ENCODE results near the gene GALNT13. TPM values are rescaled to one million over a fixed set of nuclear protein-coding genes. Genes with fewer than 3 reads are reported as not detected.

GALNT13 gene
- 7.2 and 8.3 TPM in 2 replicates for total RNA-seq
- long read RNA-seq, full-length matches to known transcripts, result 1 of 12 reads
- long read RNA-seq, partial matches to known transcripts, result 2 of 12 reads
- long read RNA-seq, other reads (novel, unspliced or antisense), result 9 of 12 reads

- H3K36me3 Mint-ChIP-seq (ENCODE audit: insufficient read depth), result no peaks in the 10 kb centered on the region
- H3K4me3 Mint-ChIP-seq (ENCODE audit: low read depth), result peak within 1 kb of the TSS; percentile 76
- peak within 1 kb of the TSS; percentile 79 for H3K27ac Mint-ChIP-seq
- peak; percentile 65 for DNase-seq (ENCODE audit: low spot score, unreplicated experiment)
- no peak for TF ChIP-seq CTCF (IDR thresholded peaks at IDR 0.05; ENCODE audit: unreplicated experiment)
- H3K27me3 Mint-ChIP-seq, result peaks cover 46% of the 10 kb centered on the region
- H3K9me3 Mint-ChIP-seq (ENCODE audit: low read depth), result no peaks in the 10 kb centered on the region
- peaks cover 11% of the 10 kb centered on the region for H3K4me1 Mint-ChIP-seq (ENCODE audit: low read depth)
Measured at GRCh38 chr2:153871231-153872221, at the start of gene GALNT13. GALNT13 (plus strand) TSS chr2:153871922.

GRCh38 chr2:153823880-153824279 is 47.8 kb upstream of the GALNT13 start:
- Mint-ChIP-seq H3K9me3 (ENCODE audit: low read depth) (peaks cover 11% of the 10 kb centered on the region), H3K4me1 (ENCODE audit: low read depth) (no peaks in the 10 kb centered on the region), H3K27me3 (no peaks in the 10 kb centered on the region), H3K27ac (no peak overlapping the region), H3K36me3 (ENCODE audit: insufficient read depth) (peaks cover 4% of the 10 kb centered on the region), H3K4me3 (ENCODE audit: low read depth) (no peak overlapping the region)
- no peak for DNase-seq (ENCODE audit: low spot score, unreplicated experiment)
- no peak for TF ChIP-seq CTCF (IDR thresholded peaks at IDR 0.05; ENCODE audit: unreplicated experiment)

GRCh38 chr2:153828335-153828734 is 43.4 kb upstream of the GALNT13 start:
- no peak overlapping the region for H3K4me3 Mint-ChIP-seq (ENCODE audit: low read depth)
- H3K4me1 Mint-ChIP-seq (ENCODE audit: low read depth), result no peaks in the 10 kb centered on the region
- H3K27me3 Mint-ChIP-seq, result no peaks in the 10 kb centered on the region
- peaks cover 5% of the 10 kb centered on the region for H3K36me3 Mint-ChIP-seq (ENCODE audit: insufficient read depth)
- no peak for TF ChIP-seq CTCF (IDR thresholded peaks at IDR 0.05; ENCODE audit: unreplicated experiment)
- no peak for DNase-seq (ENCODE audit: low spot score, unreplicated experiment)
- H3K9me3 Mint-ChIP-seq (ENCODE audit: low read depth), result peaks cover 14% of the 10 kb centered on the region
- H3K27ac Mint-ChIP-seq, result no peak overlapping the region

- Mint-ChIP-seq H3K4me3 (ENCODE audit: low read depth) (no peak overlapping the region), H3K9me3 (ENCODE audit: low read depth) (peaks cover 8% of the 10 kb centered on the region), H3K27me3 (no peaks in the 10 kb centered on the region), H3K4me1 (ENCODE audit: low read depth) (no peaks in the 10 kb centered on the region), H3K36me3 (ENCODE audit: insufficient read depth) (no peaks in the 10 kb centered on the region), H3K27ac (no peak overlapping the region)
- TF ChIP-seq CTCF (IDR thresholded peaks at IDR 0.05; ENCODE audit: unreplicated experiment), result no peak
- DNase-seq (ENCODE audit: low spot score, unreplicated experiment), result no peak
Measured at GRCh38 chr2:153834662-153835061, 37.1 kb upstream of the GALNT13 start.

- TF ChIP-seq CTCF (IDR thresholded peaks at IDR 0.05; ENCODE audit: unreplicated experiment), result no peak
- Mint-ChIP-seq H3K27ac (no peak overlapping the region), H3K4me3 (ENCODE audit: low read depth) (no peak overlapping the region), H3K9me3 (ENCODE audit: low read depth) (no peaks in the 10 kb centered on the region), H3K27me3 (no peaks in the 10 kb centered on the region), H3K4me1 (ENCODE audit: low read depth) (no peaks in the 10 kb centered on the region), H3K36me3 (ENCODE audit: insufficient read depth) (no peaks in the 10 kb centered on the region)
- DNase-seq (ENCODE audit: low spot score, unreplicated experiment), result no peak
Measured at GRCh38 chr2:153858250-153858649, 13.5 kb upstream of the GALNT13 start.

Data from progenitor cell of endocrine pancreas (in vitro differentiated cells).